Measurements from ENCODE around the gene RNFT1. TPM values are rescaled to one million over a fixed set of nuclear protein-coding genes. Genes with fewer than 3 reads are reported as not detected.
A peak's percentile ranks its signal among the peaks of the same experiment; 100 is the strongest.
"Not testable (repeated sequence)": the region's sequence is repeated elsewhere in the genome, so short reads cannot be mapped to it uniquely, and the experiment has no call there.

RNFT1 gene, protein sequence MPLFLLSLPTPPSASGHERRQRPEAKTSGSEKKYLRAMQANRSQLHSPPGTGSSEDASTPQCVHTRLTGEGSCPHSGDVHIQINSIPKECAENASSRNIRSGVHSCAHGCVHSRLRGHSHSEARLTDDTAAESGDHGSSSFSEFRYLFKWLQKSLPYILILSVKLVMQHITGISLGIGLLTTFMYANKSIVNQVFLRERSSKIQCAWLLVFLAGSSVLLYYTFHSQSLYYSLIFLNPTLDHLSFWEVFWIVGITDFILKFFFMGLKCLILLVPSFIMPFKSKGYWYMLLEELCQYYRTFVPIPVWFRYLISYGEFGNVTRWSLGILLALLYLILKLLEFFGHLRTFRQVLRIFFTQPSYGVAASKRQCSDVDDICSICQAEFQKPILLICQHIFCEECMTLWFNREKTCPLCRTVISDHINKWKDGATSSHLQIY
- total RNA-seq (10 to 100 TPM; 22.6 to 23.9 TPM), polyA plus RNA-seq (10 to 100 TPM; 23.5 to 25.1 TPM)
- long read RNA-seq, donor 1, transcript RNFT1-202 (7 exons, 1,809 nt) = major isoform, 5 of 30 reads
- long read RNA-seq, donor 1, partial matches to known transcripts = 15 of 30 reads
- long read RNA-seq, donor 1, other reads (novel, unspliced or antisense) = 0 of 30 reads
- long read RNA-seq, donor 2, partial matches to known transcripts = 0 of 3 reads
- long read RNA-seq, donor 2, other reads (novel, unspliced or antisense) = 0 of 3 reads
- long read RNA-seq, donor 3, partial matches to known transcripts = 0 of 3 reads
- long read RNA-seq, donor 3, other reads (novel, unspliced or antisense) = 0 of 3 reads
- long read RNA-seq, donor 4, partial matches to known transcripts = 6 of 8 reads
- long read RNA-seq, donor 4, other reads (novel, unspliced or antisense) = 0 of 8 reads
- long read RNA-seq, donor 5, partial matches to known transcripts = 21 of 30 reads
- long read RNA-seq, donor 5, other reads (novel, unspliced or antisense) = 0 of 30 reads

DNA sequence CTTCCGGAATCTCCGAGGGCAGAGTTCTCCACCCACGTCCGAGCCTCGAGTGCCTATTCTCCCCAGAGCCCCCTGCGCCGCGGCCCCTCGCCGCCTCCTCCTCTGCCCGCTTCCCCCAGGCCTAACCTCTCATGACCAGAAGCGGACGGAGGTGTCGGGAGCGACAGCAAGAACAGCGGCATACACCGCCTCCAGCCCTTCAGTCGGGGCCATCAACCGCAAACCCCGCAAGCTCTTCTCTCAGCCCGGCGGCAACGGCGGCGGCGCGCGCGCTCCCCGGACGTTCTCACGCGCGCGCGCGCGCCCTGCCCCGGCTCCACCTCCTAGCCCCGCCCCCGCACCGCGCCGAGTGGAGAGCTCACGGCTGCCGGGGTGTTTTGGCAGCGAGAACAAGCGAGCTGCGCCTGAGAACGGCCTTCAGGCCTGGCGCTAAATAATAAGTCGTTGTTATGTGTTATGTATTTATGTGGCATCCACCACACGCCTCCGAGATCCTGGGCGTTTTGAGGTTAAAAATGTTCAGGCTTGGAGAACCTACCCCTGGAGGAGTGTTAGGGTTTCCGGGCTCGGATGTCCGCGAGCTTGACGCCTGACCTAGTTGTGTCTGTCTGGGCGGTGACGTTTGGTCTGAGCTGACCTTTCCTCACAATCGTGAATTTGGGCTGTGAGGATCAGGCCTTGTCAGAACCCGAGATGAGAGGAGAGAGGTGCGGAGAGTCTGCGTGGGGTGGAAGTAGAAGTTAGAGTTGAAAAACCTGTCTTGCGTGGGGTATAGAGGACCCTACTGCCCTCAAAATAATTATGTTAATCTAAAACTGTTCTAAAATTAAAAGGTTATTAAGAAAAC, at the start of gene RNFT1:
Gene RNFT1 (minus strand): TSS at position 259 of the 847 bp plus-strand sequence. CDS start 77 bp downstream, at position 182.
- peak; percentile 99 for ATAC-seq (ENCODE audit: insufficient read depth, low FRiP score)

DNA sequence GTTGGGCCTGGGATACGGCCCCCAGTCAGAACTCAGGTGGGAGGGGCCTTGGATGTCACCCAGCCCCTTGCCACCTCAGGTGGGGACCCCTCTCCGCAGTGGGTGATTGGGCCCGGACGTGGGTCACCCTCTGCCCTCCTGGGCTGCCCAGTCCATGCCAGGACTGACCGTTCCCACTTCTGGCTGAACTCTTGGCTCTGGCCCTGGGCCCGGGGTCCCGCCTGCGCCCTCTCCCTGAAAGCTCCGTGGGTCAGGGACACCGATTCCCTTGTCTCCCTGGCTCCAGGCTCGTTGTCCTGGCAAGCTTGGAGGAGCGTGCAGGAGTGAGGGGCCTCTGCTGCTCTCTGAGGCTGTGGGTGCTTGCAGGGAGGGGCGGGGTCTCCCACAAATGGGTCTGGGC, 44.8 kb upstream of the RNFT1 start:
- not testable (repeated sequence) for H3K27me3 ChIP-seq (ENCODE audit: control insufficient read depth in 3 of 3, insufficient read depth in 3 of 3, low read length in 2 of 3); H3K4me3 ChIP-seq; H3K36me3 ChIP-seq (ENCODE audit: control insufficient read depth in 4 of 4, insufficient read depth in 4 of 4, low read length in 4 of 4); H3K9ac ChIP-seq (ENCODE audit: insufficient read depth in 1 of 2, low read length in 2 of 2); H3K27ac ChIP-seq (ENCODE audit: low read depth in 1 of 2, low read length in 1 of 2); H3K4me1 ChIP-seq (ENCODE audit: control insufficient read depth in 5 of 5, insufficient read depth in 5 of 5, low read length in 5 of 5); DNase-seq; ATAC-seq (ENCODE audit: insufficient read depth, low FRiP score); H3K9me3 ChIP-seq (ENCODE audit: control insufficient read depth in 4 of 4, insufficient read depth in 3 of 4, low read length in 3 of 4)
- 92 to 94% methylated on average over 5 to 6 of the region's 13 CpGs for WGBS, 2 donors

More for the DNA sequence above, at the start of gene RNFT1:
- no peaks in the 10 kb centered on the region for H3K27me3 ChIP-seq (ENCODE audit: control insufficient read depth in 3 of 3, insufficient read depth in 3 of 3, low read length in 2 of 3)
- peak within 1 kb of the TSS; percentile 62 for H3K4me3 ChIP-seq
- no peak for TF ChIP-seq CTCF (IDR thresholded peaks at IDR 0.05; ENCODE audit: control extremely low read depth, extremely low read depth)
- H3K36me3 ChIP-seq (ENCODE audit: control insufficient read depth in 4 of 4, insufficient read depth in 4 of 4, low read length in 4 of 4) = peaks cover 0 to 6% (median 0%) of the 10 kb centered on the region in 4 donors
- peak within 1 kb of the TSS; percentile 70 to 93 for H3K9ac ChIP-seq (ENCODE audit: insufficient read depth in 1 of 2, low read length in 2 of 2)
- H3K27ac ChIP-seq (ENCODE audit: low read depth in 1 of 2, low read length in 1 of 2) = peak within 1 kb of the TSS; percentile 89 to 95
- H3K4me1 ChIP-seq (ENCODE audit: control insufficient read depth in 5 of 5, insufficient read depth in 5 of 5, low read length in 5 of 5) = peaks cover 0 to 14% (median 8%) of the 10 kb centered on the region in 5 donors
- DNase-seq = peak; percentile 91 to 94 (median 93)
- 2 to 3% methylated on average over 67 of the region's 67 CpGs for WGBS, 2 donors
- no peaks in the 10 kb centered on the region for H3K9me3 ChIP-seq (ENCODE audit: control insufficient read depth in 4 of 4, insufficient read depth in 3 of 4, low read length in 3 of 4)

GRCh38 chr17:60008377-60008776, 43.8 kb upstream of the RNFT1 start:
- not testable (repeated sequence) for H3K27ac ChIP-seq (ENCODE audit: low read depth in 1 of 2, low read length in 1 of 2); H3K4me1 ChIP-seq (ENCODE audit: control insufficient read depth in 5 of 5, insufficient read depth in 5 of 5, low read length in 5 of 5); H3K27me3 ChIP-seq (ENCODE audit: control insufficient read depth in 3 of 3, insufficient read depth in 3 of 3, low read length in 2 of 3); ATAC-seq (ENCODE audit: insufficient read depth, low FRiP score); H3K9ac ChIP-seq (ENCODE audit: insufficient read depth in 1 of 2, low read length in 2 of 2); H3K36me3 ChIP-seq (ENCODE audit: control insufficient read depth in 4 of 4, insufficient read depth in 4 of 4, low read length in 4 of 4); H3K4me3 ChIP-seq; H3K9me3 ChIP-seq (ENCODE audit: control insufficient read depth in 4 of 4, insufficient read depth in 3 of 4, low read length in 3 of 4); DNase-seq
- 78 to 90% methylated on average over 3 to 9 of the region's 16 CpGs for WGBS, 2 donors

- no peak overlapping the region for H3K4me3 ChIP-seq
- no peak overlapping the region for H3K27ac ChIP-seq (ENCODE audit: low read depth in 1 of 2, low read length in 1 of 2)
- no peak overlapping the region for H3K9ac ChIP-seq (ENCODE audit: insufficient read depth in 1 of 2, low read length in 2 of 2)
- H3K9me3 ChIP-seq (ENCODE audit: control insufficient read depth in 4 of 4, insufficient read depth in 3 of 4, low read length in 3 of 4) = no peaks in the 10 kb centered on the region
- H3K4me1 ChIP-seq (ENCODE audit: control insufficient read depth in 5 of 5, insufficient read depth in 5 of 5, low read length in 5 of 5) = no peaks in the 10 kb centered on the region
- no peaks in the 10 kb centered on the region for H3K36me3 ChIP-seq (ENCODE audit: control insufficient read depth in 4 of 4, insufficient read depth in 4 of 4, low read length in 4 of 4)
- no peaks in the 10 kb centered on the region for H3K27me3 ChIP-seq (ENCODE audit: control insufficient read depth in 3 of 3, insufficient read depth in 3 of 3, low read length in 2 of 3)
- no peak for TF ChIP-seq CTCF (IDR thresholded peaks at IDR 0.05; ENCODE audit: control extremely low read depth, extremely low read depth)
- DNase-seq = no peak
- no peak for ATAC-seq (ENCODE audit: insufficient read depth, low FRiP score)
- WGBS, 2 donors = 93 to 95% methylated on average over 13 of the region's 13 CpGs
Measured at GRCh38 chr17:60006160-60006559, 41.6 kb upstream of the RNFT1 start.

DNA sequence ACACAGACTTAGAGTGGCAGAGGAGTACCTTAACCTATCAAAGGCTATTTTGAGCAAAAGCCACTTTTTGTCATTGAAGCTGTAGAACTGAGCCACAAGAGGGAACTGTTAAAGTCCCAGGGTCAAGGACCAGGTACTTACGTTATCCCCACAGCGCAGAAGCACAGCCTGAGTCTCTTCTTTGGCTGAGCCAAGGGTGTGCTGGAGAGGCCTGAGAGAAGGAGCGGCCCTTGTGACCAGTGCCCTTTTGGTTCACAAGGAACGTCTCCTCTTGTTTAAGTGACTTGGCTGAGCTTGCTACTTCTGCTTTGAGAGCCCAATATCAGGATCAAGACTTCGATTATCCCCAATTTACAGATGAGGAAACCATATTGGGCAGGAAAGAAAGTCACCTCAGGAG, 40.0 kb upstream of the RNFT1 start:
- 72 to 87% methylated on average over 5 of the region's 5 CpGs for WGBS, 2 donors
- not testable (repeated sequence) for H3K4me3 ChIP-seq; H3K9me3 ChIP-seq (ENCODE audit: control insufficient read depth in 4 of 4, insufficient read depth in 3 of 4, low read length in 3 of 4); H3K27ac ChIP-seq (ENCODE audit: low read depth in 1 of 2, low read length in 1 of 2); H3K36me3 ChIP-seq (ENCODE audit: control insufficient read depth in 4 of 4, insufficient read depth in 4 of 4, low read length in 4 of 4); H3K27me3 ChIP-seq (ENCODE audit: control insufficient read depth in 3 of 3, insufficient read depth in 3 of 3, low read length in 2 of 3); DNase-seq; H3K4me1 ChIP-seq (ENCODE audit: control insufficient read depth in 5 of 5, insufficient read depth in 5 of 5, low read length in 5 of 5); H3K9ac ChIP-seq (ENCODE audit: insufficient read depth in 1 of 2, low read length in 2 of 2); ATAC-seq (ENCODE audit: insufficient read depth, low FRiP score)

GRCh38 chr17:60002405-60002804, 37.9 kb upstream of the RNFT1 start:
- not testable (repeated sequence) for H3K36me3 ChIP-seq (ENCODE audit: control insufficient read depth in 4 of 4, insufficient read depth in 4 of 4, low read length in 4 of 4); H3K4me3 ChIP-seq; H3K27ac ChIP-seq (ENCODE audit: low read depth in 1 of 2, low read length in 1 of 2); DNase-seq; ATAC-seq (ENCODE audit: insufficient read depth, low FRiP score); H3K9ac ChIP-seq (ENCODE audit: insufficient read depth in 1 of 2, low read length in 2 of 2); H3K4me1 ChIP-seq (ENCODE audit: control insufficient read depth in 5 of 5, insufficient read depth in 5 of 5, low read length in 5 of 5); H3K9me3 ChIP-seq (ENCODE audit: control insufficient read depth in 4 of 4, insufficient read depth in 3 of 4, low read length in 3 of 4); H3K27me3 ChIP-seq (ENCODE audit: control insufficient read depth in 3 of 3, insufficient read depth in 3 of 3, low read length in 2 of 3)
- WGBS, 2 donors = 84 to 93% methylated on average over 3 of the region's 3 CpGs

Measured in lung (tissue), 16 donors.